HG03064 (cell line): ENCODE data around the gene SLITRK3.
"Not testable (repeated sequence)": the region's sequence is repeated elsewhere in the genome, so short reads cannot be mapped to it uniquely, and the experiment has no call there.

Experiments used
- ATAC-seq: cut with Tn5 transposase; IDR thresholded peaks from one replicate; pipeline ENCODE4 v1.9.1; 2021; ENCODE audit warnings: low read depth; ENCODE audit not compliant: unreplicated experiment

The SLITRK3 gene

GRCh38 chr3:165192610-165193192 is 3.5 kb downstream of the SLITRK3 start:
- no peak for ATAC-seq

- no peak for ATAC-seq
These were observed 4.7 kb downstream of the SLITRK3 start for GRCh38 chr3:165191491-165191890.

- no peak for ATAC-seq
These were observed 7.7 kb downstream of the SLITRK3 start for GRCh38 chr3:165188452-165188851.

GRCh38 chr3:165185707-165186327 is 10.4 kb downstream of the SLITRK3 start:
- peak; percentile 94 for ATAC-seq

GRCh38 chr3:165181556-165181955 is 14.6 kb downstream of the SLITRK3 start:
- no peak for ATAC-seq

- no peak for ATAC-seq
These were observed 25.9 kb downstream of the SLITRK3 start for GRCh38 chr3:165170236-165170635.

GRCh38 chr3:165169368-165169767 is 26.8 kb downstream of the SLITRK3 start:
- ATAC-seq: no peak

GRCh38 chr3:165162883-165163282 is 33.3 kb downstream of the SLITRK3 start:
- ATAC-seq: no peak

- no peak for ATAC-seq
These were observed 36.3 kb downstream of the SLITRK3 start for GRCh38 chr3:165159760-165160421.

- ATAC-seq: no peak
These were observed 38.2 kb downstream of the SLITRK3 start for GRCh38 chr3:165158011-165158410.

- no peak for ATAC-seq
These were observed 39.3 kb downstream of the SLITRK3 start for GRCh38 chr3:165156757-165157420.

GRCh38 chr3:165148876-165149441 is 47.2 kb downstream of the SLITRK3 start:
- no peak for ATAC-seq

GRCh38 chr3:165144271-165144670 is 51.9 kb downstream of the SLITRK3 start:
- ATAC-seq: no peak

GRCh38 chr3:165139918-165140317 is 56.3 kb downstream of the SLITRK3 start:
- ATAC-seq: not testable (repeated sequence)
